SK-N-MC (cell line): ENCODE data around the gene RRBP1.

Source experiments
- EZH2 ChIP-seq: fragments of 200-600 bp; sonication (generic); IDR thresholded peaks from one replicate; pipeline ENCODE4 v1.6.1; 2017; ENCODE audit warnings: antibody characterized with exemption
- FOXP2 ChIP-seq: optimal IDR thresholded peaks from 2 replicates; pipeline ENCODE3; 2011; ENCODE audit warnings: mild to moderate bottlenecking, moderate library complexity; ENCODE audit not compliant: insufficient read depth; ENCODE audit errors: extremely low read length, control extremely low read depth
- POLR2AphosphoS5 ChIP-seq: IDR thresholded peaks from 2 replicates; pipeline ENCODE4 v1.6.1; 2012; ENCODE audit warnings: mild to moderate bottlenecking, low read depth, low read length, borderline replicate concordance

- TF ChIP-seq POLR2AphosphoS5: no peak
- no peak for TF ChIP-seq EZH2
- TF ChIP-seq FOXP2: no peak
These were observed 33.8 kb downstream of the RRBP1 start for GRCh38 chr20:17648315-17648646.
